Suppressor macrophage (primary cell): ENCODE results near the gene CHST2.
"Not testable (repeated sequence)": the region's sequence is repeated elsewhere in the genome, so short reads cannot be mapped to it uniquely, and the experiment has no call there.

ENCODE experiments used
- DNase-seq, 4 experiments: peaks; one replicate each; pipeline ENCODE4 v3.0.0-alpha.2; 2020 to 2022
- total RNA-seq, 17 experiments: gene quantifications; one replicate each; lab custom pipeline; 2026; ENCODE audit warnings: mixed read lengths in 6 of 17, inconsistent platforms in 3 of 17; lab: John Stamatoyannopoulos, UW

Gene CHST2, protein sequence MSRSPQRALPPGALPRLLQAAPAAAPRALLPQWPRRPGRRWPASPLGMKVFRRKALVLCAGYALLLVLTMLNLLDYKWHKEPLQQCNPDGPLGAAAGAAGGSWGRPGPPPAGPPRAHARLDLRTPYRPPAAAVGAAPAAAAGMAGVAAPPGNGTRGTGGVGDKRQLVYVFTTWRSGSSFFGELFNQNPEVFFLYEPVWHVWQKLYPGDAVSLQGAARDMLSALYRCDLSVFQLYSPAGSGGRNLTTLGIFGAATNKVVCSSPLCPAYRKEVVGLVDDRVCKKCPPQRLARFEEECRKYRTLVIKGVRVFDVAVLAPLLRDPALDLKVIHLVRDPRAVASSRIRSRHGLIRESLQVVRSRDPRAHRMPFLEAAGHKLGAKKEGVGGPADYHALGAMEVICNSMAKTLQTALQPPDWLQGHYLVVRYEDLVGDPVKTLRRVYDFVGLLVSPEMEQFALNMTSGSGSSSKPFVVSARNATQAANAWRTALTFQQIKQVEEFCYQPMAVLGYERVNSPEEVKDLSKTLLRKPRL
- 10.5 to 48.9 (median 18.8) reads per million in 17 experiments for total RNA-seq

DNA sequence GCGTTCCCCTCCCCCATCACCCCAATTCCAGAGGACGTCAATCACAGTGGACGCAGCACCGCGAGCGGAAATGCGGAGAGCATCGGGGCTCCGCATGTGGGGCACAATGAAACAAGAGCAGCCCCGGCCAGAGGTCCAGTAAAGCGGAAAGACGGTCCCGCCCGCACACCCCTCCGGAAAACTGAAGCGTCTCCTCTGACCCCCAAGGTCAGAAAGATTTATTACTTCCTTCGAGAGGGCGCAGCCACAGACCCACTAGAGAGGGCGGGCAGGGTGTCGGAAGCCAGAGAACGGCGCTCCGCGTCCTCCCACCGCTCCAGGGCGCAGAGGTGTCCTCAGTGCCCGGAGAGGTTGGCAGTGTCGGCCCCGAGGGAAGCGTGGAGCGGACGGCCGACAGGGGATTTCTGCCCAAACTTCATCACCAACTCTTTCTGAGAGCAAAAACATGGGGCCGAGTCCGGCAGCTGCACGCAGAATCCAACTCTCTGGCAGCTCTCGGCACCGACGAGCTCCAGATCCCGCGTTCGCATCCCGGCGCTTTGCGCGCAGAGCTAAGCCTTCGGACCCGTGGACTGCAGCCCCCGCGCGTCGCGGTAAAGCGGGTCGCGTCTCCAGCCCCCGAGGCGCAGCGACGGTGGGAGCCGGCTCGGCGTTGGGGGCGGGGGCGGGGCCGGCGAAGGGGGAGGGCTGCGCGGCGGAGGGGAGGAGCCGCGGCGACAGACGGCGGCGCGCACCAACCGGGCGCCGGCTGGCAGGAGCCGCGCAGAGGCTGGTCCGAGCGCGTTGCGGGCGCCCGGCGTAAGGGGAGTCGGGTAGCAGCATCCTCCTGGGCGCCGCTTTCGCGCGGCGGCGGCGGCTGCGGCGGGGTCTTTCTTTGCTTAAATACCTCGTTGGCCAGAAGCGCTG lies at the start of gene CHST2:
Gene CHST2 (plus strand): TSS at position 763 of the 906 bp plus-strand sequence. CDS start 1,046 bp downstream, outside the sequence.
- DNase-seq = peak; percentile 82 to 94 (median 89)

DNA sequence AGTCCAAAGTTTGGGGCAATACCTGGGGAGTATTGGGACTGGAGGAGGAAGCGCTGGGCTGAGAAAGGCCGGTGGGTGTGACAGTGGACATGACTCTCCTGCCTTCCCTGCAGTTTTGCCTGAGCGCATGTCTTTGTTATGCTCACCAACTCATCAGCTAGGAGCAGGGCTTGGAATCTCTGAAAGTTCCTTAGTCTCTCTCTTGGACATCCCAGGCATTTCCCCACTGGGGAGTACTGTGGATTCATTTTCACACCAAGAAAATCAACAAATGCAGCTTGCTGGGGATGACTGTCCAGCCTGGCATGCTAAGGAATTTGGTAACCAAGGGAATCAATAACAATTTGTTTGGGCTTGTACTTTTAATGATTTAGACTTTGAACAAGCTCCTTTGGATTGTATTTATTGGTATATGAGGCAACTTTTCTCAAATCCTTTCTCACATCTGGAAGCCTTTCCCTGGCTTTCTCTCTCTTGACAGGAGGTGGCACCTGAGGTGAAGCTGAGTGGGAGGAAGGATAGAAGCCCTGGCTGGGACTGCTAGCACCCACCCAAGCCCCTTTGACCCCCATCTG lies 48.5 kb upstream of the CHST2 start:
- no peak for DNase-seq

DNA sequence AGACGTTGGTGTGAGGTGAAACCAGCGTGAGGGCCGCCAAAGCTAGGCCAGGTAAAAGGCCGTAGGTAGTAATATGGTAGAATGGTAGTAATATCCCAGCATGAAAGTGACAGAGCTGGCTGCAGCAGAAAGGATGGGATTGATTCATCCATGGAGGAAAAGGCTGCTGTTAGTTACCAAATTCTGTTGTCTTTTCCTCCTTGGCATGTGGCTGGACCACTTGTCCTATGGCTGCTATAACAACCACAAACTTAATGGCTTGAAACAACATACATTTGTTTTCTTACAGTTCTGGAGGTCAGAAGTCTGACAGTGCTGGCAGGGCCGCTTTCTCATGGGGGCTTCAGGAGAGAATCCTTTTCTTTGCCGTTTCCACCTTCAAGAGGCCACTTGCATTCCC lies 47.8 kb upstream of the CHST2 start:
- DNase-seq = no peak

DNA sequence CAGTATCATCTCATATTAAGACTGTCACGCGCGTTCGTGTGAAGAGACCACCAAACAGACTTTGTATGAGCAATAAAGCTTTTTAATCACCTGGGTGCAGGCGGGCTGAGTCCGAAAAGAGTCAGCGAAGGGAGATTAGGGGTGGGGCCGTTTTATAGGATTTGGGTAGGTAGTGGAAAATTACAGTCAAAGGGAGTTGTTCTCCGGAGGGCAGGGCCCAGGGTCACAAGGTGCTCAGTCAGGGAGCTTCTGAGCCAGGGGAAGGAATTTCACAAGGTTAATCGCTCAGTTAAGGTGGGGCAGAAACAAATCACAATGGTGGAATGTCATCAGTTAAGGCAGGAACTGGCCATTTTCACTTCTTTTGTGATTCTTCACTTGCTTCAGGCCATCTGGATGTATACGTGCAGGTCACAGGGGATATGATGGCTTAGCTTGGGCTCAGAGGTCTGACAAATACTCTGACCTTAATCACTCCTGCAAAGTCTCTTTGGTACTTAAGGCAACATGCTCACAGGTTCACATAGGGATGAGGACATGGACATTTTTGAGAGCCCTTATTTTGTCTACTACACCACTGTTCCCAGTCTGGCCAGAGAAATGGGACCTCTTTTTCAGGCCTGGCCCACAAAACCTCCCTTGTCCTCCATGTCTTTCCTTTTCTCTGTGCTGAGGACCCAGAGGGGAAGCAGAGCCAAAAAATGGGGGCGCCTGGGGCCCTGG lies 47.1 kb upstream of the CHST2 start:
- DNase-seq = not testable (repeated sequence)

DNA sequence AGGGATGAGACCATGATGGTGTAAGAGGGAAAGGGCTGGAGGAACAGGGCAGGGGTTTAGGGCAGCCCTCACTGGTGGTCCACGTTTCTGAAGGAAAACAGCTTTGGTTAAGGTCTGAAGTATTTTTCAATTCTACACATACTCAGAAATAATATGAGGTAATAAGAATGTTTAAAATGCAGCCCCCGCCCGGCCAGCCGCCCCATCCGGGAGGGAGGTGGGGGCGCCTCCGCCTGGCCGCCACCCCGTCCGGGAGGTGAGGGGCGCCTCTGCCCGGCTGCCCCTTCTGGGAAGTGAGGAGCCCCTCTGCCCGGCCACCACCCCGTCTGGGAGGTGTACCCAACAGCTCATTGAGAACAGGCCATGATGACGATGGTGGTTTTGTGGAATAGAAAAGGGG lies 46.0 kb upstream of the CHST2 start:
- not testable (repeated sequence) for DNase-seq

DNA sequence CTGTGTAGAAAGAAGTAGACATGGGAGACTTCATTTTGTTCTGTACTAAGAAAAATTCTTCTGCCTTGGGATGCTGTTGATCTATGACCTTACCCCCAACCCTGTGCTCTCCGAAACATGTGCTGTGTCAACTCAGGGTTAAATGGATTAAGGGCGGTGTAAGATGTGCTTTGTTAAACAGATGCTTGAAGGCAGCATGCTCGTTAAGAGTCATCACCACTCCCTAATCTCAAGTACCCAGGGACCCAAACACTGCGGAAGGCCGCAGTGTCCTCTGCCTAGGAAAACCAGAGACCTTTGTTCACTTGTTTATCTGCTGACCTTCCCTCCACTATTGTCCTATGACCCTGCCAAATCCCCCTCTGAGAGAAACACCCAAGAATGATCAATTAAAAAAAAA lies 45.6 kb upstream of the CHST2 start:
- DNase-seq = not testable (repeated sequence)

DNA sequence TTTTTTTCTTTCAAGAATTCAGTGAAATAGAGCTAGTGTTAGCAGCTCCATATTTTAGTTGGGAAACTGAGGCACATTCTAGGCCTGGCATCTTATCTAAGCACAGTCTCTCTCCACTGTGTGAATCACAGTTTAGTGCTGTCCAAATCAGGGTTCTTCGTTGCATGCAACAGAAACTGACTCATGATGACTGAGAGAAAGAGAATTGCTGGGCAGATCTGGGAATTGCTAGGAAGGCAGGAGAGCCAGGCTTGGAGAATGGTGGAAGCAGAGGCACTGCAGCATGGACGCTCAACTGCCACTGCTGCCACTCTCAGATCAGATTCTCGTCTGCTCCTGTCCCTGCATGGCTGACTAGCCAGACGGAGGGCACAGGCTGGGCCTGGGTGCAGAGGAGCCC lies 40.7 kb upstream of the CHST2 start:
- DNase-seq = no peak

DNA sequence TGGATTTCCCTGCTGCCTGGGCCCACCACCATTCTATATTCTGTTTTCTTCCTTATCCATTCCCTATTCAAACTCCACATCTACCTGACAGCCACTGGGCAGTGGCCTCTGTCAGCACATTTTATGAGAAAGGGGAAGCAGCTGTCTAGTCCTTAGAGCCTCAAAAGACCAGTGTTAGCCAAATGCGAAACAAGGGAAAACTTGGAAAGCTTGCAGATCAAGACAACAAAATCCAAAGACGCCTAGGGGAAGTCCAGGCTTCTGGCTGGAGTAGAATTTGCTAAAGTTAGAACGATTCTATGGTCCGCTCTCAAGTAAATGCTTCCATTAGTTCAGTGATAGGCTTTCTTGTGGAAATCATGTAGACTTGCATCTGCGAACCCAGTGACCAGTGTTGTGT lies 39.4 kb upstream of the CHST2 start:
- DNase-seq = no peak

DNA sequence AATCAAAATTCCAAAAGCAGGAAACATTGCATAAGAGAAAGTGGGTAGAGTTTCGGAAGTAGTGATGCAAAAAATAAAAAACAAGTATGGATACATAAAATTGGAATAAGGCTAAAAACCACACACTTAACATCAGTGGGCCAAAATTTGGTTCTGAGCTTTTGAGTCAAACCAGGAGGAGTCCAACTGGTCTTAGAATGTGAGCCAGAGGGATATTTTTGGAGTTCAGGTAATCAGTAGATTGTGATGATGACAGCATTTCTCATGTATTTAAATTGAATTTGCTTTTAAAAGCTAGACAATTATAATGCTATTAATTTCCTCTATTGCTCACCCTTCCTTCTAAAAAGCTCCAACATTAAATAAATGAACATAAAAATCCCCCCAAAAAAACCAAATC lies 38.2 kb upstream of the CHST2 start:
- no peak for DNase-seq

DNA sequence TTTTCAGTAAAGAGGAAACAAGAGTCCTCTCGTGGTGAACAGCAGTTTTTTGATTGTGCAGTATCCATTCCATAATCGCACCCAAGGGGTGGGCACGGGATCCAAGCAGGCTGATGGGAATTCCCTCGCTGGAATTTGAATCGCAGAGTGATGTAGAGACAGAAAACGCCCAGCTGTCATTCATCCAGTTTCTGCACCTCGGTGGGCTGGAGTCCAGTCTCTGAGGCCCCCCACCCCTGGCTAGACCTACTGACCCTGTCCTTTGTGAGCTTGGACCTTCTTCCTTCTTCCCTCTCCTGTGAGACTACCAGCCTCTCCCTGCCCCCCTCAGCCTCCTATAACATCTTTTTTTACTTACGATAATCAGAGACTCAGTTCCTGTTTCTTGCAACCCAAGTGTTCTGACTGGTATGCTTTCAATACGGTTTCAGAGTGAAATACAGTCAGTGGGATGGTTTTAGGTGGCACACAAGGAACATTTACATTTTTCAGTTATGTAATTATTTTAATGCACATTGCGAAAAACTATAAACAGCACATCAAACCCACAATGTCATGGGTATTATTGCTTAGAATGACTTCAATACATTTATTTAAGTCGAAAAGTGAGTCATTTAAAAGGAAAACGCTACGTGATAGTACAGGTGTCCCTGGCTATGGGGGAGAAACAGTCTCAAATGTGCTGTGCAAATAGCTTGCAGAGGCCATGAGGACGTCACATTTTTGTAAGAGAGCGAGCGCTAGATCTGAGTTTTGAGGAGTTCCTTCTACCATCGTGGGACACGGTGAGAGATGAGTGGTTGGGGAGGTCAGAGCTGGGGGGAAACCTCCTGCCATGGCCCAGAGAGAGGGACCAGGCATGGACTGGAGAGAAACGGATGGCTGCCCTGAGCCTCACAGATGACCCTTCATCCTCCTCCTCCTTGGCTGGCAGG lies 37.5 kb upstream of the CHST2 start:
- DNase-seq = peak; percentile 18 to 56 (median 40)

DNA sequence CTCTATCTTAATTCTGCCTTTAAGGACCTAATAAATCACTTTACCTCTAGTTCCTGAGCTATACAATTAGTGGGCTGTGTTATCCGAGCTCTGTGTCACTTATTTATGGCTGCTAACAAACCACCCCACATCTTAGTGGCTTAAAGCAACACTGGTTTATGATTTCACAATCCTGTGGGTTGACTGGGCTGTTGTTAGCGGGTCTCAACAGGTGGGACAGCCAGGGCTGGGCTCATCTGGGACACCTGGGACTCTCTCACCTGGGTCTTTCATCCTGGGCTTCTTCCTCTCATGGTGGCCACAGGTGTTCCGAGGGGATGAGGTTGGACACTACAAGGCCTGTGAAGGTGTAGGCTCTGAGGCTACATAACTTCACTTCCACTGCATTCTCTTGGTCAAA lies 35.8 kb upstream of the CHST2 start:
- no peak for DNase-seq

DNA sequence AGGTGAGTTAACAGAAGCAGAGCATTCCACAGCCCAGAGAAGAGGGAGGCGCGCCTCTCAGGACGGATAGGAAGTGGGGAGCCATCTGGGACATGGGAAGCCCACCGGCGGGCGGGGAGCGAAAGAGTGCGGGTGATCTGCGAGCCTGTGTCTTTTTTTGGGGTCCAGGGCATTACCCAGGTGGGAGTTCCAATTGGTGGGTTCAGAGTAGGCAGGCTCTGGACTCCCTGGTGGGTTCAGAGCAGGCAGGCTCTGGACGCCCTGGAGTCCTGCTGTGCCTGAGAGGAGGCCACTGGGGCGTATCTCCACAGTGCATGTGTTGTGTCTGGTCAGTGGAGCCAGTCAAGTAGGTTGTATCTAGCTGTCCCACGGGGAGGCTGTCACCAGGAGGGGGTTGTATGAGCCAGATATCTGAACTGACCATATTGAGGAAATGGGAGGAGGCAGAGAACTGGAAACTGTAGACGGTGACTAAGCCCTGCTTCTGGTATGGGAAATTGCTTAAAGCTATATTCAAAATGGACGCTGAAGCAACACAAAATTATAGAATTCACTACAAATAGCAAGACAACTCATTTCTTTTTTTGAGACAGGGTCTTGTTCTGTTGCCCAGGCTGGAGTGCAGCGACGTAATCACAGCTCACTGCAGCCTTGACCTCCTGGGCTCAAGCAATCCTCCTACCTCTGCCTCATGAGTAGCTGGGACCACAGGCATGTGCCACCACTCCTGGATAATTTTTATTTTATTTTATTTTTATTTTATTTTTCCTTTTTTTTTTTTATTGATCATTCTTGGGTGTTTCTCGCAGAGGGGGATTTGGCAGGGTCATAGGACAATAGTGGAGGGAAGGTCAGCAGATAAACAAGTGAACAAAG lies 34.5 kb upstream of the CHST2 start:
- DNase-seq = peak; percentile 75 to 90 (median 80)

DNA sequence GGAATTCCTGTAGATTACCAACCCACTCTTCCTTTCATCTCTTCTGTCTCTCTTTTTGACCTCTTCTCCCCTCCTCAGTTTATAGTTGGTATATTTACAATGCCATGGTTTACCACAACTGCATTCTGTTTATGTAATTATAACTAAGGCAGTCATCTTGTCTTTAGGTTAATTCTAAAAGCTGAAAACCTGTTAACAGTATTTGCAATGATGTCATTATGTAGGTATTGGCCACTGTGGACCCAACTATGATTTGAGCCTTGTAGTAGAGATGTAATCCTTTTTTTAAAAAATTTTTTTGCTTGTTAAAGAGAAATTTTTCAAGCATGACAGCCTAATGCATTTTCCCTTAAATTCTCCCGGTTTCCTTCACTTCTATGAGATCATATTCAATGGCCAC lies 30.7 kb upstream of the CHST2 start:
- no peak for DNase-seq

DNA sequence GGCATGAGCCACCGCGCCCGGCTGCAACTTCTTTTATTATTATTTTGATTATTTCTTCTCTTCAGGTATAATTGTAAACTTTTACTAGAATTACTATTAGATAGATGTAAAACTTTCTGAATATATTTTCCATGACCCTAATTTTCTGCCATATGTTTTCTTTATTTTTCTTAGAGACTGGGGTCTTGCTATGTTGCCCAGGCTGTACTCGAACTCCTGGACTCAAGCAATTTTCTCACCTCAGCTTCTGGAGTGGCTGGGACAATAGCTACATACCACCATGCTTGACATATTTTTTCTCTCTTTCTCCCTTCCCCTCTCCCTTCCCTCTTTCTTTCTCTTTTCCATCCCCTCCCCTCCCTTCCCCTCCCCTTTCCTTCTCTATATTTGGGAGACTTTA lies 29.6 kb upstream of the CHST2 start:
- no peak for DNase-seq

DNA sequence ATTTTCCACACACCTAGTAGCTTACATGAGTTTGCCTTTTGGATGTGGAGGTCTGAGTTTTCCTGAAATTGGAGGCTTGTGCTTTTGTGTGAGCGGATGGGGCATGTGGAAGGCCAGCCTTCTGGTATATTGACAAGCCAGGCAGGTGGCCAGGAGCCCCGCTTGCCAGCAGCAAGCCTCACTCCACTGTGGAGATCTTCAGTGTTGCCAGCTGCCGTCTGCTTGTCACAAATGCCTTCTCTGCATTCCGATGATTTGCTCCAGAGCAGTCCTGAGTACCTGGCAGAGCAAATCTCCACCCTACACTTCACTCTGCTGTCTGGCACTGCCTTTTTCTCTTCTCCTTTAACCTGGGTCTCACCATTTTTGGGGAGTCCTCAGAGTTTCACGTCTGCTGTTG lies 29.1 kb upstream of the CHST2 start:
- no peak for DNase-seq

DNA sequence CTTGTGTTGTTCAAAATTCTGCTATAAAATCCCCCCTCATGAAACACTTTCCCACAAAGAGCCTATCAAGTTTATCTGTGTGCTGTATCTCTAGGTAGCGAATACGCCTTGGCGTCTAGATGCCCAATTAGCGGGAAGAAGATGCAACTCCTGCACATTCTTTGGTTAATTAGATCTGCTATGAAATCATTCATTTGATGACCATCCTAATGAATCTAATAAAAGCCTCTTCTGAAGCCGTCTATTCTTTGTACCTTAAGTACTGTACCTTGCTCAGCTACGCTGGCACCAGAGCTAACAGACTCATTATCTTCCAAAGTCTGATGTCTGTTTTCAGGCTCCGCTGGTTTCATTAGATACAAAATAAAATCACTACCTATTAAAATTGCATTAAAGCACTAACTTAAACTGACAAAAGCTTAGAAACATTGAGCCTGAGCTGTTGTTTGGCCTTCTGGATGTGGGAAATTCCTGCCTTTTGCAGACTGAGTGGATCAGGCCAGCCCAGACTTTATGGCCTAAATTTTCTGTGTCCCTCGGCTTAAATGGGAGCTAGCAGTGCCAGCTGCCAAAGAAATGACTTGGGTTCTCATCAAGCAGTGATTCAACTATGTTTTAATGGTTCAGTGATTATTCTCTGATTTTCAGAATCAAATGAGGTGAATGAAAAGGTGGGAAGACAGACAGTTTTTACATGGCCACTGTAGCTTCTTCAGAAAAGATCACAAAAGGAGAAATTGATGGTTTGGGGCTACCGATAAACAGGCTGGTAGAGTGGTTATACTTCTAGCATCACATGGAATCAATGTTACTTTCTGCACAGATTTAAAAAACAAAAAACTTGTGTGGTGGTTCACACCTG lies 28.4 kb upstream of the CHST2 start:
- no peak for DNase-seq

DNA sequence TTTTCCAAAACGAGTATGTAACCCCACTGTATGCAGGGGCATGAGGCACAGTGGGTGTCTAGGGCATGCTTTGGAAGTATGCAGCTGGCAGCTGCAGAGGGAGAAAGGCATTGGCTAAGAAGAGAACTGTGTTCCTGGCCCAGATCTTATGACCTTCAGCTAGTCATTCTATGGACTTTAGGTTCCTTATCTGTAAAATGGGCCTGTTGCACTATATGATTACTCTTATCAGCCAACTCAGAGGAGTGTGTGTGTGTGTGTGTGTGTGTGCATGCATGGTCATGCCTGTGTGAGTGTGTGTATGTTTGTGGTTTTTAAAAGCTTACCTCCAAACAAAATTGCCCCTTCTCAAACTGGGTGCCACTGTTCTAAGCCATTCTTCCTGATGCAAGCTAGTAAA lies 27.4 kb upstream of the CHST2 start:
- DNase-seq = no peak

DNA sequence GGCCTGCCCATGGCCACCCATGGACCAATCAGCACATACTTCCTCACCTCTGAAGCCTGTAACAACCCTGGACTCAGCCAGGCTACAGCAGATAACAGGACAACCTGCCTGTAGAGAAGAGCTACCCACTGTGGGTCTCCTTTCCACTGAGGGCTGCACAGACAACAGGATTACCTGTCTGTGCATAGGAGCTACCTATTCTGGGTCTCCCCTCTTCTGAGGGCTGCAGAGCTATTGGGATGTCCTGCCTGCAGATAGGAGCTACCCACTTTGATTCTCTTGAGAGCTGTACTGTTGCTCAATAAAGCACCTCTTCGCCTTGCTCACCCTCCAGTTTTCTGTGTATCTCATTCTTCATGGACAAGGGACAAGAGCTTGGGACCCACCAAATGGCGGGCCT lies 23.8 kb upstream of the CHST2 start:
- no peak for DNase-seq
